SU-DHL-6 (cell line): ENCODE measurements around the gene EHD4.

Experiments used
- EZH2phosphoT487 ChIP-seq: fragments of 200-600 bp; sonication (generic), shearing (Covaris generic); conservative IDR thresholded peaks from 2 replicates; pipeline ENCODE4 v1.6.1; 2018; ENCODE audit warnings: mild to moderate bottlenecking, antibody characterized with exemption, low read length, moderate library complexity, mixed read lengths
- TF ChIP-seq, protein P1 (sequence below): fragments of 200-600 bp; sonication (generic); IDR thresholded peaks from one replicate; pipeline ENCODE4 v1.5.1; 2017; ENCODE audit warnings: antibody characterized with exemption, mild to moderate bottlenecking, low read length, moderate library complexity; ENCODE audit not compliant: insufficient read depth, poor library complexity, severe bottlenecking

DNA sequence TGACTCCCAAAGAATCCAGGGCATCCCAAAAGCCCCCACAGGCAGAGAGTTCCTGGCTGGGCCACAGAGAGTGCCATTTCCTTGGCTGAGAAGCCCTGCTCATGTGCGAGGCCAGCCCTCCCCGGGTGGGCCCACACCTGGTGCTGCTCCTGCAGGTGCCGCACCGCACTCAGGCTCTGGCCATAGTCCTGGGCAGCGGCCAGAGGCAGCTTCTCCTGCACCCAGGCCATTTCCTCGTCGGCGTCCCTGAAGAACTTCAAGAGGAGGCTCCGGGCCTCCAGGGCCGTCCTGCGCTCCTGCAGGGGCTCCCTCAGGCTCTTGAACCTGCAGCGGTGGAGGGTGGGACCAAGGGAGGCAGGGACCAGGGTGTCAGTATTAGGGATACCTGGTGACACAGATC is 115.6 kb downstream of the EHD4 start:
- TF ChIP-seq, protein P1, sequence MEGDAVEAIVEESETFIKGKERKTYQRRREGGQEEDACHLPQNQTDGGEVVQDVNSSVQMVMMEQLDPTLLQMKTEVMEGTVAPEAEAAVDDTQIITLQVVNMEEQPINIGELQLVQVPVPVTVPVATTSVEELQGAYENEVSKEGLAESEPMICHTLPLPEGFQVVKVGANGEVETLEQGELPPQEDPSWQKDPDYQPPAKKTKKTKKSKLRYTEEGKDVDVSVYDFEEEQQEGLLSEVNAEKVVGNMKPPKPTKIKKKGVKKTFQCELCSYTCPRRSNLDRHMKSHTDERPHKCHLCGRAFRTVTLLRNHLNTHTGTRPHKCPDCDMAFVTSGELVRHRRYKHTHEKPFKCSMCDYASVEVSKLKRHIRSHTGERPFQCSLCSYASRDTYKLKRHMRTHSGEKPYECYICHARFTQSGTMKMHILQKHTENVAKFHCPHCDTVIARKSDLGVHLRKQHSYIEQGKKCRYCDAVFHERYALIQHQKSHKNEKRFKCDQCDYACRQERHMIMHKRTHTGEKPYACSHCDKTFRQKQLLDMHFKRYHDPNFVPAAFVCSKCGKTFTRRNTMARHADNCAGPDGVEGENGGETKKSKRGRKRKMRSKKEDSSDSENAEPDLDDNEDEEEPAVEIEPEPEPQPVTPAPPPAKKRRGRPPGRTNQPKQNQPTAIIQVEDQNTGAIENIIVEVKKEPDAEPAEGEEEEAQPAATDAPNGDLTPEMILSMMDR, result no peak
- TF ChIP-seq EZH2phosphoT487, result no peak
